Naive B cell (primary cell): ENCODE data around the gene FAM25G. TPM values are rescaled to one million over a fixed set of nuclear protein-coding genes. Genes with fewer than 3 reads are reported as not detected.
"Not testable (repeated sequence)": the region's sequence is repeated elsewhere in the genome, so short reads cannot be mapped to it uniquely, and the experiment has no call there.

Experiments
- ATAC-seq, 2 donors: fragments of 150-1000 bp; cut with Tn5 transposase; 2 replicates each; pipeline ENCODE4 v1.10.0; 2021; ENCODE audit warnings: low read depth in 2 of 2, mild to moderate bottlenecking in 2 of 2, moderate library complexity in 2 of 2
- DNase-seq: peaks from one replicate; pipeline ENCODE4 v3.0.0; 2022
- H3K27ac Mint-ChIP-seq, 6 donors: one replicate each; pipeline ENCODE4 v1.8.0; 2020 to 2022; ENCODE audit warnings: mild to moderate bottlenecking in 6 of 6, mixed read lengths in 6 of 6, moderate library complexity in 5 of 6, inconsistent platforms in 2 of 6
- H3K27me3 Mint-ChIP-seq, 3 donors: one replicate each; pipeline ENCODE4 v1.8.0; 2021 to 2022; ENCODE audit warnings: mixed read lengths in 3 of 3, mild to moderate bottlenecking in 1 of 3
- H3K36me3 Mint-ChIP-seq, 2 donors: one replicate each; pipeline ENCODE4 v1.8.0; 2020 to 2022; ENCODE audit warnings: mixed read lengths in 2 of 2, inconsistent platforms in 1 of 2, mild to moderate bottlenecking in 1 of 2
- H3K4me1 Mint-ChIP-seq, 3 donors: one replicate each; pipeline ENCODE4 v1.8.0; 2020 to 2022; ENCODE audit warnings: mixed read lengths in 3 of 3, inconsistent platforms in 1 of 3, mild to moderate bottlenecking in 1 of 3, moderate library complexity in 1 of 3
- H3K4me3 Mint-ChIP-seq, 8 donors: one replicate each; pipeline ENCODE4 v1.8.0; 2020 to 2022; ENCODE audit warnings: mild to moderate bottlenecking in 8 of 8, mixed read lengths in 8 of 8, moderate library complexity in 8 of 8, inconsistent platforms in 2 of 8
- H3K9me3 Mint-ChIP-seq, 7 donors: one replicate each; pipeline ENCODE4 v1.8.0; 2020 to 2022; ENCODE audit warnings: mixed read lengths in 7 of 7, mild to moderate bottlenecking in 5 of 7, inconsistent platforms in 2 of 7, moderate library complexity in 1 of 7
- polyA plus RNA-seq, 6 donors: library from polyadenylated mRNA; unstranded; fragments of 300-500 nt; fragmentation: Illumina TruSeq; gene quantifications; one replicate each; pipeline ENCODE4 v1.2.3, GENCODE V29; 2021; ENCODE audit warnings: low read depth in 6 of 6

The FAM25G gene
- polyA plus RNA-seq, 6 donors from 2014 or later: not detected

- H3K27me3 Mint-ChIP-seq: peaks cover 14 to 17% (median 15%) of the 10 kb centered on the region in 3 donors
- no peaks in the 10 kb centered on the region for H3K36me3 Mint-ChIP-seq
- no peak for ATAC-seq
- no peaks in the 10 kb centered on the region for H3K9me3 Mint-ChIP-seq
- peaks cover 4 to 9% (median 5%) of the 10 kb centered on the region in 3 donors for H3K4me1 Mint-ChIP-seq
- H3K4me3 Mint-ChIP-seq: peak overlapping the region in 1 of 8 donors; percentile 52
- DNase-seq: no peak
- H3K27ac Mint-ChIP-seq: peak overlapping the region in 1 of 6 donors; percentile 77
These were observed 34.5 kb downstream of the FAM25G start for GRCh38 chr10:47456794-47457527.

DNA sequence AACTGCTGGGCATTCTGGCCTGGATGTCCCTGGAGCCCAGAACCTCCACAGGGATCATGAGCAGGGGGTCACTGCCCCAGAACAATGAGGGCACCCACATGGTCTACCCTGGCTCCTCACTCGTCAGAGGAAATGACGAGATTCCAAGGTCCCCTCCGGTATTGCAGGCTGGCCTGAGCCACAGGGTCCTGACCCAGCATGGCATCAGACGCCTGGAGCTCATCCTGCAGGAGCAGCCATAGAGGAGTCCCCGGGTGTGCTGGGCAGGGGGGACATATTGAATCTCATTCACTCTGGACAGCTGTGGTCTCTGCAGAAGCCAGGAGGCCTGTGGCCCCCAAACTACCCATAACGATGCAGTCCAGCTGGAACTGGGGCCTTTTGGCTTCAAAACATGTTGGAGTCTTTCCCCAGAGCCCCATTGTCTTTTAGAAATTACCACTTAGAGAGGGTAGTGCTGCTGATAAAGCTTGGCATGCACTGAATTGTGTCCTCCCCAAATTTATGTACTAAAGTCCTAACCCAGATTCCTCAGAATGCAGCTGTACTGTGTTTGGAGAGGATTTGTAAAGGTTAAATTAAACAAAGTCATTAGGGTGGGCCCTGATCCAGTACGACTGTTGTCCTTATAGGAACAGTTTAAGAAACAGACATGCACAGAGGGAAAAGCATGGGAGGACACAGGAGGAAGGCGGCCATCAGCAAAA lies 35.3 kb downstream of the FAM25G start:
- H3K27ac Mint-ChIP-seq: peak overlapping the region in 1 of 6 donors; percentile 77
- H3K27me3 Mint-ChIP-seq: peaks cover 13 to 15% (median 14%) of the 10 kb centered on the region in 3 donors
- no peaks in the 10 kb centered on the region for H3K36me3 Mint-ChIP-seq
- H3K9me3 Mint-ChIP-seq: no peaks in the 10 kb centered on the region
- ATAC-seq (no peak), DNase-seq (no peak)
- H3K4me3 Mint-ChIP-seq: no peak overlapping the region
- H3K4me1 Mint-ChIP-seq: peaks cover 2 to 4% (median 4%) of the 10 kb centered on the region in 3 donors

DNA sequence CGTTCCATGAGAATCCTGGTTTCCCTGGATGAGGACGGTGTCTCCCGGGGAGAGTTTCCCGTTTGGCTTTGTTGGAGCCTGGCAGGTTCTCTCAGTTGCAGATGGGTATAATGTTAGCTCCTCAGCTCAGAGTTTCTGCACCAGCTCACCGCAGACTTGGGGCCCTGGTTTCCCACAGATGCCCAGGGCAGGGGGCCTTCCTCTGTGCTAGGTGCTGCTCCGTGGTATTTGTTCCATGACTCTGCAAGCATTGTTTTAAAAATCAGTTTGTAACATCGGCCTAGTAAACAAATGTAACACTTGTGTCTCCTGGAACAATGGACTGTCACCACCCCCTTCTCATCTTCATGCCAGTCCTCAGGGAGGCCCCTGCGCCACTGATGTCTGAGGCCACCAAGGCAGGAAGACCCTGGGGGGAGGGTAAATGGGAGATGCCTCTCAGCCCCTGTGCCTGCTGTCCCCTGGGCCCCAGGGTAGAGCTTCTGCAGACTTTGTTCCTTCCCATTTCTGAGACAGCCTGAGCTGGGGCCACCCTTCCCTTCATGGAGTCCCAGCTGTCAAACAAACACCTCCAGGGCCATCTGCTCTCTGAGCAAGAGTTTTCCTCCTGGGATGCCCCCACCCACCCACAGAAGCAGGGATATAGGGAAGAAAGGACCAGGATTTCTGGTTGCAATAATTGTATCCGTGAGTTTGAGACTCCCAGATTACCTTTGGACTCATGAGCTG lies 36.0 kb downstream of the FAM25G start:
- peaks cover 11 to 15% (median 14%) of the 10 kb centered on the region in 3 donors for H3K27me3 Mint-ChIP-seq
- not testable (repeated sequence) for H3K27ac Mint-ChIP-seq, H3K36me3 Mint-ChIP-seq, DNase-seq, H3K9me3 Mint-ChIP-seq, H3K4me3 Mint-ChIP-seq, ATAC-seq, H3K4me1 Mint-ChIP-seq

- Mint-ChIP-seq H3K9me3 (no peaks in the 10 kb centered on the region), H3K27me3 (peaks cover 11 to 15% (median 14%) of the 10 kb centered on the region in 3 donors), H3K4me1 (peaks cover 0 to 4% (median 0%) of the 10 kb centered on the region in 3 donors), H3K27ac (no peak overlapping the region), H3K36me3 (no peaks in the 10 kb centered on the region), H3K4me3 (peak overlapping the region in 1 of 8 donors; percentile 35)
- no peak for DNase-seq
- ATAC-seq: no peak
These were observed 36.8 kb downstream of the FAM25G start for GRCh38 chr10:47454780-47455058.

- no peak for DNase-seq
- Mint-ChIP-seq H3K9me3 (no peaks in the 10 kb centered on the region), H3K27me3 (peaks cover 11 to 15% (median 14%) of the 10 kb centered on the region in 3 donors), H3K36me3 (no peaks in the 10 kb centered on the region), H3K4me3 (no peak overlapping the region), H3K4me1 (peaks cover under 1 to 4% (median under 1%) of the 10 kb centered on the region in 3 donors), H3K27ac (no peak overlapping the region)
- ATAC-seq: no peak
These were observed 37.3 kb downstream of the FAM25G start for GRCh38 chr10:47454008-47454779.

- no peaks in the 10 kb centered on the region for H3K36me3 Mint-ChIP-seq
- H3K27me3 Mint-ChIP-seq: peaks cover 5 to 14% (median 10%) of the 10 kb centered on the region in 3 donors
- H3K27ac Mint-ChIP-seq: no peak overlapping the region
- peak overlapping the region in 2 of 8 donors; percentile 55 to 62 for H3K4me3 Mint-ChIP-seq
- H3K4me1 Mint-ChIP-seq: peaks cover 9% of the 10 kb centered on the region in 3 donors
- DNase-seq (no peak), ATAC-seq (no peak)
- H3K9me3 Mint-ChIP-seq: peaks cover 0 to 2% (median 0%) of the 10 kb centered on the region in 7 donors
These were observed 38.1 kb downstream of the FAM25G start for GRCh38 chr10:47453141-47454007.

DNA sequence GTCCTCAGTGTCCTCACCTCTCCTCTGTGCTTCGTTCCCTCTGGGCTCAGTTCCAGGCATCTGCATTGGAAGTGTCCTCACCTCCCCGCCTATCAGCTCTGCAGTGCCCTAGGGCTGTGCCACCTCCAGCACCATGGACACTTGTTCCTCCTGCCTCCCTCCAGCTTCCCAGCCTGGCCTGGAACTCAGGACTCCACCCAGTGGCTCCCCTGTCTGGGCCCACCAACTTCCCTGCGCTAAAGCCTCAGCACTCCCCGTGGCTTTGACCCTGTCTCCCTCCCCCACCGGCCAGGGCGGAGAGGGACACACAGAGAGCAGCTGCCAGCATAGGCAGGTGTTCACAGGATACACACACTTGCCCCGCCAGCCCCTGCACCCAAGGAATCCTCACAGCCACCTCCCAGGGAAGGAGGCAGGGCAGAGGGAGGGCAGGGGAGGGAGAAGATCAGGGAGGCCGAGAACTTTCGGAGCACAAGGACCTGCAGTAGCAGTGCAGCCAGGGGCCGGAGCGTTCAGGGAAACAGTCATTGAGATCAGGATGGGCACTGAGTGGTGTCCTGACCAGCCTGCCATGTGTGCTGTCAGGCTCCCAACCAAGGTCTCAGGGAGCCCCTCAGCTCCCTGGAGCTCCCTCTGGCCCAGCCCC lies 38.9 kb downstream of the FAM25G start:
- Mint-ChIP-seq H3K36me3 (no peaks in the 10 kb centered on the region), H3K27me3 (peaks cover 5 to 14% (median 10%) of the 10 kb centered on the region in 3 donors), H3K9me3 (peaks cover 0 to 10% (median 0%) of the 10 kb centered on the region in 7 donors), H3K4me1 (peaks cover 14 to 16% (median 16%) of the 10 kb centered on the region in 3 donors), H3K27ac (peak overlapping the region in 1 of 6 donors; percentile 44), H3K4me3 (peak overlapping the region in 1 of 8 donors; percentile 75)
- ATAC-seq: no peak
- DNase-seq: no peak

GRCh38 chr10:47451998-47452494 lies 39.5 kb downstream of the FAM25G start:
- Mint-ChIP-seq H3K27me3 (peaks cover 5 to 14% (median 10%) of the 10 kb centered on the region in 3 donors), H3K4me1 (peaks cover 14 to 16% (median 16%) of the 10 kb centered on the region in 3 donors), H3K27ac (no peak overlapping the region), H3K36me3 (no peaks in the 10 kb centered on the region), H3K9me3 (peaks cover 0 to 10% (median 0%) of the 10 kb centered on the region in 7 donors), H3K4me3 (peak overlapping the region in 1 of 8 donors; percentile 75)
- DNase-seq: no peak
- no peak for ATAC-seq

DNA sequence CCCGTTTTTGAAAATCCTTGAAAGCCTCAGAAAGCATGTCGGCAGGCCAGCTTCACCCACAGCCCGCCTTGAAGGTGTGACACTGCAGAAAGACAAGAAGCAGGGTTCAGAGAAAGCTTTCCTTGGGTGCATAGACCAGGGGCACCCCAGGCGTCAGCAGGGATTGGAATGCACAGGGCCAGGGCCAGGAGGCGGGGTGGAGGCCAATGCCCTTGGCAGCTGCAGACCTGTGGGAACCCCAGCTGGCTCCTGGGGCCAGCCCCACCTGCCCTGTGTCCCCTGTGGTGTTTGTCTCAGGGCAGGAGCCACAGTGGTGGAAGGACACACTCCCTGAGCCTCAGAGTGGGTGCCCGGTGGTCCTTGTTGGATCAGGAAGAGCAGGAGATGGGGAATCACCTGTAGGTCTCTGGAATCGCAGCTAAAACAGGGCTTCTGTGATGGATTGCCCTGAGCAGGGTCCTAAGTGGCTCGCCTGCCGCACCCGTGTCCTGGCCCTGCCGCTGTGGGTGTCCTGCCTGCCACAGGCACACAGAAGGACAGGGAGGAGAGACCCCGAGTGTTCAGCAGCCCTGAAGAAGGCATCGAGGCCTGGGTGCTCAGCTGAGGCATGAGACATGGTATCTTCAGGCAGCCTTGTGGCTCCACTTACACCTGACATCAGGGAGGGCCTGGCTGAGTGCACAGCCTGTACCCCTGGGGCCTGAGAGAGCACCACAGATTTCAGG lies 40.1 kb downstream of the FAM25G start:
- Mint-ChIP-seq H3K9me3 (peaks cover 0 to 10% (median under 1%) of the 10 kb centered on the region in 7 donors), H3K27ac (no peak overlapping the region), H3K4me3 (no peak overlapping the region), H3K27me3 (peaks cover 5 to 11% (median 10%) of the 10 kb centered on the region in 3 donors), H3K36me3 (no peaks in the 10 kb centered on the region), H3K4me1 (peaks cover 14 to 16% (median 16%) of the 10 kb centered on the region in 3 donors)
- ATAC-seq (no peak), DNase-seq (no peak)

GRCh38 chr10:47450442-47450841 lies 41.1 kb downstream of the FAM25G start:
- Mint-ChIP-seq H3K9me3 (peaks cover 8 to 15% (median 11%) of the 10 kb centered on the region in 7 donors), H3K4me3 (no peak overlapping the region), H3K36me3 (peaks cover 0 to 4% of the 10 kb centered on the region in 2 donors), H3K27ac (no peak overlapping the region), H3K4me1 (peaks cover 14 to 16% (median 16%) of the 10 kb centered on the region in 3 donors), H3K27me3 (peaks cover 5 to 10% (median 10%) of the 10 kb centered on the region in 3 donors)
- DNase-seq: no peak
- ATAC-seq: no peak

DNA sequence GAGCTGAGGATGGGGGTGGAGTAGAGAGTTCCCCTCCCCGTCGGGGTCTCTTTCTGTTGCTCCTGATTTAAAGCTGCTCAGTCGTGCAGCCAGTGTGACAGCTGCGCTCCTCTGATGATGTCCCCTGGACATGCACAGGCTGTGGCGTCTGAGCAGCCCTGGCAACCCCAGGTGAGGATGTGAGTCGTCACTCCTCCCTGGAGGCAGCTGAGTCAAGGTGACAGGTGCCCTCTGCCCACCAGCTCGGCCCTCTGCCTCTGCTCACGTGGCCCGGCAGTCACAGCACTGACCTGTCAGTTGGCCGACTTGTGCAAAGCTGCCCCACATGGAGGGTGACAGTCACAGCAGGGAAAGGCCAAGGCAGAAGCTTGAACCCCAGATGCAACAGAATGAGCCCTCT lies 41.5 kb downstream of the FAM25G start:
- H3K4me3 Mint-ChIP-seq: no peak overlapping the region
- no peak for DNase-seq
- no peak for ATAC-seq
- peaks cover 5 to 10% (median 9%) of the 10 kb centered on the region in 3 donors for H3K27me3 Mint-ChIP-seq
- H3K4me1 Mint-ChIP-seq: peaks cover 14 to 16% (median 16%) of the 10 kb centered on the region in 3 donors
- no peak overlapping the region for H3K27ac Mint-ChIP-seq
- peaks cover 12 to 19% (median 15%) of the 10 kb centered on the region in 7 donors for H3K9me3 Mint-ChIP-seq
- H3K36me3 Mint-ChIP-seq: peaks cover 0 to 8% of the 10 kb centered on the region in 2 donors
